Hepatocyte (in vitro differentiated cells): Measurements from ENCODE around the gene TSHZ3. TPM values are rescaled to one million over a fixed set of nuclear protein-coding genes. Genes with fewer than 3 reads are reported as not detected.
A peak's percentile ranks its signal among the peaks of the same experiment; 100 is the strongest.

ENCODE experiments used
- DNase-seq: peaks from one replicate; pipeline ENCODE4 v3.0.0-alpha.2; 2016; ENCODE audit warnings: low spot score
- H2AFZ ChIP-seq: fragments of 200-600 bp; sonication (generic); 2 replicates; pipeline ENCODE4 v1.6.0; 2016; ENCODE audit warnings: antibody characterized with exemption, mild to moderate bottlenecking
- H3K27ac ChIP-seq: fragments of 200-600 bp; sonication (generic); 2 replicates; pipeline ENCODE4 v1.5.1; 2016; ENCODE audit warnings: mild to moderate bottlenecking
- H3K27me3 ChIP-seq: fragments of 200-600 bp; sonication (generic); 2 replicates; pipeline ENCODE4 v1.6.1; 2016
- H3K36me3 ChIP-seq: fragments of 200-600 bp; sonication (generic); replicated peaks from 2 replicates; pipeline ENCODE4 v1.5.1; 2016; ENCODE audit warnings: low read depth; ENCODE audit not compliant: insufficient read depth
- H3K4me1 ChIP-seq: fragments of 200-600 bp; sonication (generic); 2 replicates; pipeline ENCODE4 v1.5.1; 2016; ENCODE audit warnings: mild to moderate bottlenecking, moderate library complexity; ENCODE audit not compliant: insufficient read depth
- H3K4me2 ChIP-seq: fragments of 200-600 bp; sonication (generic); 2 replicates; pipeline ENCODE4 v1.6.0; 2016
- H3K4me3 ChIP-seq: fragments of 200-600 bp; sonication (generic); 2 replicates; pipeline ENCODE4 v1.5.1; 2016; ENCODE audit warnings: mild to moderate bottlenecking
- H3K79me2 ChIP-seq: fragments of 200-600 bp; sonication (generic); 2 replicates; pipeline ENCODE4 v1.6.0; 2017; ENCODE audit warnings: mild to moderate bottlenecking
- H3K9me2 ChIP-seq: fragments of 200-600 bp; sonication (generic); replicated peaks from 2 replicates; pipeline ENCODE4 v1.6.0; 2017; ENCODE audit warnings: mild to moderate bottlenecking; ENCODE audit not compliant: insufficient read depth
- H3K9me3 ChIP-seq: fragments of 200-600 bp; sonication (generic); 2 replicates; pipeline ENCODE4 v1.5.1; 2016; ENCODE audit warnings: low read depth, mild to moderate bottlenecking
- H4K20me1 ChIP-seq: fragments of 200-600 bp; sonication (generic); 2 replicates; pipeline ENCODE4 v1.6.0; 2016; ENCODE audit warnings: mild to moderate bottlenecking; ENCODE audit not compliant: insufficient read depth, poor library complexity, severe bottlenecking
- EZH2 ChIP-seq: fragments of 200-600 bp; sonication (generic); IDR thresholded peaks from 2 replicates; pipeline ENCODE4 v1.6.1; 2016; ENCODE audit warnings: antibody characterized with exemption, mild to moderate bottlenecking, borderline replicate concordance
- EZH2phosphoT487 ChIP-seq: fragments of 200-600 bp; sonication (generic); IDR thresholded peaks from one replicate; pipeline ENCODE4 v1.6.1; 2018; ENCODE audit warnings: antibody characterized with exemption, mild to moderate bottlenecking, low read depth, moderate library complexity; ENCODE audit not compliant: unreplicated experiment, severe bottlenecking
- WGBS: methylation state at CpG from one replicate; pipeline ENCODE4 v1.1.6; 2016; ENCODE audit warnings: low lambda C conversion rate; ENCODE audit errors: missing lambda C conversion rate; 5-methylcytosine and 5-hydroxymethylcytosine counted together
- polyA plus RNA-seq: library from polyadenylated mRNA; unstranded; fragments of >200 nt; fragmentation: Nextera tagmentation; extraction: Ambion mirVana; gene quantifications from 2 replicates; pipeline ENCODE4 v1.2.1, GENCODE V29; 2016
- total RNA-seq: library from RNA; depleted of rRNA; stranded (reverse); fragments of >200 nt; gene quantifications from 2 replicates; pipeline ENCODE4 v1.2.3, GENCODE V29; 2014
- TF ChIP-seq, protein P1 (sequence below): fragments of 200-600 bp; sonication (generic); IDR thresholded peaks from 2 replicates; pipeline ENCODE4 v1.5.1; 2016; ENCODE audit warnings: antibody characterized with exemption, mild to moderate bottlenecking; ENCODE audit not compliant: poor library complexity

TSHZ3 gene
- total and polyA plus RNA-seq, 2 experiments from 2014 or later, result 4.9 to 5.3 TPM

DNA sequence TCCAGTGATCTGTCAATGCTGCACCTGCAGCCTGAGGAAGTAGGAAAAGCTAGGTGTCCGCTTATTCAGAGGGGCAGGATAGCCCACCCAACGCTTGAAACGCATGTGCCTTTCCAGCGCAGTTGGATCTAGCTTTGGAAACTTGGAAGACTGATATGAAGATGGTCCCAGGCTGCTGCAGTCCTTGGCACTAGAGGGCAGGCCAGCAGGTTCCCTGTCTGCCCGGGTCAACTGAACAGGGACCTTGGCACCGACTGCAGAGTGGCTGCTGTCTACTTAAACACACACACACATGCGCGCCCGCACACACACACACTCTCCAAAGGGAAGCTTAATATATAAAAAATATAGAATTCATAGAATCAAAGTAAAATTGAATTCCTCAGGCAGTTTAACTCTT is 100.0 kb downstream of the TSHZ3 start:
- H2AFZ ChIP-seq, result no peak overlapping the region
- DNase-seq, result no peak
- H4K20me1 ChIP-seq, result no peaks in the 10 kb centered on the region
- no peaks in the 10 kb centered on the region for H3K27me3 ChIP-seq
- TF ChIP-seq EZH2phosphoT487 (no peak), EZH2 (no peak)
- TF ChIP-seq, protein P1, sequence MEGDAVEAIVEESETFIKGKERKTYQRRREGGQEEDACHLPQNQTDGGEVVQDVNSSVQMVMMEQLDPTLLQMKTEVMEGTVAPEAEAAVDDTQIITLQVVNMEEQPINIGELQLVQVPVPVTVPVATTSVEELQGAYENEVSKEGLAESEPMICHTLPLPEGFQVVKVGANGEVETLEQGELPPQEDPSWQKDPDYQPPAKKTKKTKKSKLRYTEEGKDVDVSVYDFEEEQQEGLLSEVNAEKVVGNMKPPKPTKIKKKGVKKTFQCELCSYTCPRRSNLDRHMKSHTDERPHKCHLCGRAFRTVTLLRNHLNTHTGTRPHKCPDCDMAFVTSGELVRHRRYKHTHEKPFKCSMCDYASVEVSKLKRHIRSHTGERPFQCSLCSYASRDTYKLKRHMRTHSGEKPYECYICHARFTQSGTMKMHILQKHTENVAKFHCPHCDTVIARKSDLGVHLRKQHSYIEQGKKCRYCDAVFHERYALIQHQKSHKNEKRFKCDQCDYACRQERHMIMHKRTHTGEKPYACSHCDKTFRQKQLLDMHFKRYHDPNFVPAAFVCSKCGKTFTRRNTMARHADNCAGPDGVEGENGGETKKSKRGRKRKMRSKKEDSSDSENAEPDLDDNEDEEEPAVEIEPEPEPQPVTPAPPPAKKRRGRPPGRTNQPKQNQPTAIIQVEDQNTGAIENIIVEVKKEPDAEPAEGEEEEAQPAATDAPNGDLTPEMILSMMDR, result no peak
- no peaks in the 10 kb centered on the region for H3K36me3 ChIP-seq
- no peak overlapping the region for H3K4me2 ChIP-seq
- no peaks in the 10 kb centered on the region for H3K4me1 ChIP-seq
- H3K79me2 ChIP-seq, result no peaks in the 10 kb centered on the region
- no peaks in the 10 kb centered on the region for H3K9me2 ChIP-seq
- no peak overlapping the region for H3K4me3 ChIP-seq
- WGBS, result 96% methylated on average over 9 of the region's 9 CpGs
- H3K9me3 ChIP-seq, result no peaks in the 10 kb centered on the region
- no peak overlapping the region for H3K27ac ChIP-seq

DNA sequence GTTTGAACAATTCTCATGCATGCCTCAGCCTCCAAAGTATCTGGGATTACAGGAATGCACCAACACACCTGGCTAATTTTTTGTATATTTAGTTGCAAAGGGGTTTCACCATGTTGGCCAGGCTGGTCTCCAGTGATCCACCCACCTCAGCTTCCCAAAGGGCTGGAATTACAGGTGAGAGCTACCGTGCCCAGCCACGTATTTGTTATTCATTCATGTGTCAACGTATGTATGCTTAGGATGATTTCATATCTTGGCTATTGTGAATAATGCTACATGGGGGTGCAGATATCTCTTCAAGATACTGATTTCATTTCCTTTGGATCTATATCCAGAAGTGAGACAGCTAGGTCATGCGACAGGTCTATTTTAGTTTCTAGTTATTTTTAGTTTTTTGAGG is 113.4 kb downstream of the TSHZ3 start:
- Histone ChIP-seq H2AFZ (no peak overlapping the region), H3K9me2 (no peaks in the 10 kb centered on the region), H4K20me1 (no peaks in the 10 kb centered on the region), H3K79me2 (no peaks in the 10 kb centered on the region), H3K9me3 (no peaks in the 10 kb centered on the region), H3K4me2 (no peak overlapping the region), H3K27ac (no peak overlapping the region), H3K4me3 (no peak overlapping the region), H3K36me3 (no peaks in the 10 kb centered on the region), H3K4me1 (no peaks in the 10 kb centered on the region), H3K27me3 (no peaks in the 10 kb centered on the region)
- WGBS, result 94% methylated on average over 4 of the region's 4 CpGs
- no peak for TF ChIP-seq EZH2phosphoT487
- TF ChIP-seq, protein P1, result no peak
- TF ChIP-seq EZH2, result no peak
- no peak for DNase-seq

DNA sequence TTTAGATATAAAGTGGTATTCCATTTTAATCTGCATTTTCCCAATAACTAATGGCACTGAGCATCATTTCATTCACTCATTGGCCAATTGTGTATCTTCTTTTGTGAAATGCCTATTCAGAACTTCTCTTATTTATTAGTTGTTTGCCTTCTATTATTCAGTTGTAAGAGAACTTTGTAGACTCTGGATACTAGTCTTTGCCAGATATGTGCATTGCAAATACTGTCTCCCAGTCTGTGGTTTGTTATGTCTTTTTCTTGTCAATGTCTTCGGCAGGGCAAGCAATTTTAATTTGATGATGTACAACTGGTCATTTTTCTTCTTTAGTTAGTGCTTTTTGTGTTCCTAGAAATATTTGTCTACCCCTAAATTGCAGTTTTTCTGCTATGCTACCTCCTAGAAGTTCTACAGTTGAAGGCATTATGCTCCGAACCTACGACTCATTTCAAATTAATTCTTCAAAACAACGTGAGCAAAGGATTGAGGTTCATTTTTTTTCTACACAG is 115.9 kb downstream of the TSHZ3 start:
- Histone ChIP-seq H3K79me2 (no peaks in the 10 kb centered on the region), H4K20me1 (no peaks in the 10 kb centered on the region), H3K9me2 (no peaks in the 10 kb centered on the region), H3K4me2 (no peak overlapping the region), H3K9me3 (no peaks in the 10 kb centered on the region), H3K36me3 (no peaks in the 10 kb centered on the region), H3K27me3 (no peaks in the 10 kb centered on the region), H2AFZ (no peak overlapping the region), H3K27ac (peak overlapping the region; percentile 21), H3K4me3 (no peak overlapping the region), H3K4me1 (no peaks in the 10 kb centered on the region)
- 74% methylated on average over 4 of the region's 4 CpGs for WGBS
- TF ChIP-seq, protein P1, result no peak
- no peak for TF ChIP-seq EZH2phosphoT487
- no peak for TF ChIP-seq EZH2
- DNase-seq, result no peak

DNA sequence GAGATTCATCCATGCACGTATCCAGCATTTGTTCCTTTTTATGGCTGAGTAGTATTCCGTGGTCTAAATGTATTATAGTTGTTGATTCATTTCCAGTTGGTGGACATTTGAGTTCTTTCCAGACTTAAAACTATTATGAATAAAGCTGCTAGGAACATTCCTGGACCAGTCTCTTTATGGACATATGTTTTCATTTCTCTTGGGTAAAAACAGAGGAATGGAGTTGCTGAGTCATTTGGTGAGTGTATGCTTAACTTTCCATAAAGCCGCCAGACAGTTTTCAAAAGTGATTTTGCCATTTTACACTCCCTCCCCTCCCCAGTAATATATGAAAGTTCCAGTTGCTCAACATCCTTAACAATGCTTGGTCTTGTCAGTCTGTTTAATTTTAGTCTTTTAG is 116.4 kb downstream of the TSHZ3 start:
- no peak overlapping the region for H3K4me2 ChIP-seq
- H3K4me3 ChIP-seq, result no peak overlapping the region
- H2AFZ ChIP-seq, result no peak overlapping the region
- no peaks in the 10 kb centered on the region for H3K4me1 ChIP-seq
- no peaks in the 10 kb centered on the region for H3K27me3 ChIP-seq
- H3K79me2 ChIP-seq, result no peaks in the 10 kb centered on the region
- no peaks in the 10 kb centered on the region for H3K9me3 ChIP-seq
- DNase-seq, result no peak
- no peaks in the 10 kb centered on the region for H4K20me1 ChIP-seq
- 79% methylated on average over 3 of the region's 3 CpGs for WGBS
- H3K36me3 ChIP-seq, result no peaks in the 10 kb centered on the region
- TF ChIP-seq EZH2 (no peak), EZH2phosphoT487 (no peak)
- TF ChIP-seq, protein P1, result no peak
- H3K27ac ChIP-seq, result peak overlapping the region; percentile 21
- H3K9me2 ChIP-seq, result no peaks in the 10 kb centered on the region
